PFSK-1 (cell line): ENCODE measurements around the gene SVIP.

ENCODE experiments used
- FOXP2 ChIP-seq: optimal IDR thresholded peaks from 2 replicates; pipeline ENCODE3; 2011; ENCODE audit warnings: borderline replicate concordance, control low read depth, inconsistent platforms; ENCODE audit not compliant: insufficient read depth; ENCODE audit errors: extremely low read length, extremely low read depth
- POLR2AphosphoS5 ChIP-seq: IDR thresholded peaks from 2 replicates; pipeline ENCODE4 v1.6.1; 2012; ENCODE audit warnings: low read depth, mild to moderate bottlenecking, control low read depth, low read length, moderate library complexity
- REST ChIP-seq, 2 experiments: IDR thresholded peaks; 2 replicates each; pipeline versions ENCODE4 v1.6.1 to v1.8.0; 2011 to 2012; ENCODE audit warnings: low read depth in 2 of 2, low read length in 2 of 2, control low read depth in 1 of 2, inconsistent platforms in 1 of 2, mild to moderate bottlenecking in 1 of 2, moderate library complexity in 1 of 2; ENCODE audit not compliant: insufficient read depth in 1 of 2
- SIN3A ChIP-seq: IDR thresholded peaks from 2 replicates; pipeline ENCODE4 v1.6.1; 2012; ENCODE audit warnings: mild to moderate bottlenecking, low read length, moderate library complexity, borderline replicate concordance; ENCODE audit not compliant: insufficient read depth
- TAF1 ChIP-seq: IDR thresholded peaks from 2 replicates; pipeline ENCODE4 v1.6.1; 2012; ENCODE audit warnings: low read length, control low read depth, borderline replicate concordance; ENCODE audit not compliant: insufficient read depth

Gene SVIP

GRCh38 chr11:22786475-22786874, 43.1 kb downstream of the SVIP start:
- TF ChIP-seq SIN3A = no peak
- TF ChIP-seq POLR2AphosphoS5 = no peak
- no peak for TF ChIP-seq TAF1
- TF ChIP-seq REST (IDR thresholded peaks at IDR 0.05; ENCODE audit: insufficient read depth in 1 of 2, low read depth in 2 of 2, low read length in 2 of 2) = no peak
- TF ChIP-seq FOXP2 = no peak

- TF ChIP-seq TAF1 (no peak), SIN3A (no peak), FOXP2 (no peak), POLR2AphosphoS5 (no peak), REST (IDR thresholded peaks at IDR 0.05; ENCODE audit: insufficient read depth in 1 of 2, low read depth in 2 of 2, low read length in 2 of 2) (no peak)
Measured at GRCh38 chr11:22785251-22785650, 44.4 kb downstream of the SVIP start.

- TF ChIP-seq FOXP2 = no peak
- no peak for TF ChIP-seq POLR2AphosphoS5
- TF ChIP-seq SIN3A = no peak
- TF ChIP-seq TAF1 = no peak
- no peak for TF ChIP-seq REST (IDR thresholded peaks at IDR 0.05; ENCODE audit: insufficient read depth in 1 of 2, low read depth in 2 of 2, low read length in 2 of 2)
Measured at GRCh38 chr11:22780952-22781593, 48.5 kb downstream of the SVIP start.

- no peak for TF ChIP-seq POLR2AphosphoS5
- no peak for TF ChIP-seq FOXP2
- no peak for TF ChIP-seq REST (IDR thresholded peaks at IDR 0.05; ENCODE audit: insufficient read depth in 1 of 2, low read depth in 2 of 2, low read length in 2 of 2)
Measured at GRCh38 chr11:22779850-22780249, 49.8 kb downstream of the SVIP start.

GRCh38 chr11:22778642-22779041, 51.0 kb downstream of the SVIP start:
- TF ChIP-seq POLR2AphosphoS5 = no peak
- TF ChIP-seq TAF1 = no peak
